ENCODE results near the gene RFWD3. TPM values are rescaled to one million over a fixed set of nuclear protein-coding genes. Genes with fewer than 3 reads are reported as not detected.

The RFWD3 gene
- total RNA-seq, 5 donors from 2014 or later (not counting 1 experiment from before 2014, with no cell fraction given) = 42.6 to 52.0 (median 49.0) TPM

GRCh38 chr16:74575807-74576643 lies 90.7 kb downstream of the RFWD3 start:
- H3K9me3 Mint-ChIP-seq = no peaks in the 10 kb centered on the region
- Histone ChIP-seq H3K9me3 (no peaks in the 10 kb centered on the region), H3K4me1 (ENCODE audit: control insufficient read depth in 1 of 2, extremely low read depth in 1 of 2, insufficient read depth in 2 of 2, low read length in 2 of 2) (peaks cover 9 to 43% of the 10 kb centered on the region in 2 experiments), H3K27ac (ENCODE audit: low read length) (no peak overlapping the region), H3K4me3 (ENCODE audit: control insufficient read depth in 1 of 2, extremely low read depth in 1 of 2, low read length in 1 of 2) (no peak overlapping the region), H3K36me3 (ENCODE audit: control insufficient read depth in 2 of 2, extremely low read depth in 1 of 2, insufficient read depth in 1 of 2, low read length in 1 of 2) (peaks cover 0 to 3% of the 10 kb centered on the region in 2 donors), H3K27me3 (replicated peaks in 1 of 2; ENCODE audit: control insufficient read depth in 2 of 2, extremely low read depth in 1 of 2, insufficient read depth in 2 of 2, low read length in 1 of 2) (no peaks in the 10 kb centered on the region)
- DNase-seq (no peak), ATAC-seq (replicated peaks in 1 of 4) (no peak)
- peak overlapping the region in 1 of 2 donors; percentile 2 for H3K27ac Mint-ChIP-seq
- ChIA-PET POLR2A (interaction anchor here in 1 of 2 donors (0.6 kb wide), 1 partner anchor 26 kb away, joined by 4 read pairs; no protein-coding TSS in a partner anchor), CTCF (interaction anchor here in 1 of 2 donors (0.6 kb wide), 1 partner anchor 12 kb away, joined by 4 read pairs; no protein-coding TSS in a partner anchor)
- H3K4me1 Mint-ChIP-seq = peaks cover 75 to 84% (median 82%) of the 10 kb centered on the region in 3 donors
- H3K4me3 Mint-ChIP-seq = no peak overlapping the region
- WGBS (ENCODE audit: insufficient coverage) = 75% methylated on average over 3 of the region's 12 CpGs
- no peaks in the 10 kb centered on the region for H3K27me3 Mint-ChIP-seq
- peaks cover 17% of the 10 kb centered on the region for H3K36me3 Mint-ChIP-seq

- peaks cover 0 to 3% of the 10 kb centered on the region in 2 donors for H3K36me3 ChIP-seq (ENCODE audit: control insufficient read depth in 2 of 2, extremely low read depth in 1 of 2, insufficient read depth in 1 of 2, low read length in 1 of 2)
- WGBS (ENCODE audit: insufficient coverage) = no CpG with 5 or more reads among the region's 7 CpGs
- Mint-ChIP-seq H3K4me3 (peak overlapping the region in 1 of 3 donors; percentile 21), H3K27ac (peak overlapping the region in 1 of 2 donors; percentile 2), H3K9me3 (no peaks in the 10 kb centered on the region), H3K27me3 (no peaks in the 10 kb centered on the region), H3K36me3 (peaks cover 14% of the 10 kb centered on the region), H3K4me1 (peaks cover 75 to 84% (median 82%) of the 10 kb centered on the region in 3 donors)
- ChIA-PET CTCF (interaction anchor here (0.6 kb wide), 2 partner anchors 12 to 352 kb away, joined by 3 to 4 read pairs; no protein-coding TSS in a partner anchor), POLR2A (interaction anchor here in 1 of 2 donors (0.6 kb wide), 1 partner anchor 26 kb away, joined by 4 read pairs; no protein-coding TSS in a partner anchor)
- no peak for ATAC-seq (replicated peaks in 1 of 4)
- no peak for DNase-seq
- H3K9me3 ChIP-seq = no peaks in the 10 kb centered on the region
- no peaks in the 10 kb centered on the region for H3K27me3 ChIP-seq (replicated peaks in 1 of 2; ENCODE audit: control insufficient read depth in 2 of 2, extremely low read depth in 1 of 2, insufficient read depth in 2 of 2, low read length in 1 of 2)
- H3K4me3 ChIP-seq (ENCODE audit: control insufficient read depth in 1 of 2, extremely low read depth in 1 of 2, low read length in 1 of 2) = no peak overlapping the region
- no peak overlapping the region for H3K27ac ChIP-seq (ENCODE audit: low read length)
- peaks cover 5 to 49% of the 10 kb centered on the region in 2 experiments for H3K4me1 ChIP-seq (ENCODE audit: control insufficient read depth in 1 of 2, extremely low read depth in 1 of 2, insufficient read depth in 2 of 2, low read length in 2 of 2)
Measured at GRCh38 chr16:74575175-74575806, 91.4 kb downstream of the RFWD3 start.

GRCh38 chr16:74574146-74574545 lies 92.5 kb downstream of the RFWD3 start:
- H3K4me1 Mint-ChIP-seq = peaks cover 71 to 81% (median 81%) of the 10 kb centered on the region in 3 donors

GRCh38 chr16:74573622-74574021 lies 93.1 kb downstream of the RFWD3 start:
- H3K36me3 Mint-ChIP-seq = peaks cover 14% of the 10 kb centered on the region
- DNase-seq (no peak), ATAC-seq (replicated peaks in 1 of 4) (no peak)
- H3K4me1 Mint-ChIP-seq = peaks cover 69 to 81% (median 81%) of the 10 kb centered on the region in 3 donors
- no peaks in the 10 kb centered on the region for H3K9me3 Mint-ChIP-seq
- peaks cover 0 to 3% of the 10 kb centered on the region in 2 donors for H3K36me3 ChIP-seq (ENCODE audit: control insufficient read depth in 2 of 2, extremely low read depth in 1 of 2, insufficient read depth in 1 of 2, low read length in 1 of 2)
- POLR2A ChIA-PET = no interaction called here
- H3K27ac ChIP-seq (ENCODE audit: low read length) = no peak overlapping the region
- no peaks in the 10 kb centered on the region for H3K27me3 ChIP-seq (replicated peaks in 1 of 2; ENCODE audit: control insufficient read depth in 2 of 2, extremely low read depth in 1 of 2, insufficient read depth in 2 of 2, low read length in 1 of 2)
- 90% methylated on average over 6 of the region's 8 CpGs for WGBS (ENCODE audit: insufficient coverage)
- no peak overlapping the region for H3K4me3 Mint-ChIP-seq
- no peaks in the 10 kb centered on the region for H3K9me3 ChIP-seq
- no peak overlapping the region for H3K4me3 ChIP-seq (ENCODE audit: control insufficient read depth in 1 of 2, extremely low read depth in 1 of 2, low read length in 1 of 2)
- peak overlapping the region in 1 of 2 donors; percentile 3 for H3K27ac Mint-ChIP-seq
- H3K4me1 ChIP-seq (ENCODE audit: control insufficient read depth in 1 of 2, extremely low read depth in 1 of 2, insufficient read depth in 2 of 2, low read length in 2 of 2) = peaks cover 9 to 44% of the 10 kb centered on the region in 2 experiments
- no peaks in the 10 kb centered on the region for H3K27me3 Mint-ChIP-seq
- CTCF ChIA-PET = interaction anchor here (0.5 to 0.7 kb wide), 5 partner anchors 16 to 566 kb away, joined by 3 to 7 read pairs (median 4); no protein-coding TSS in a partner anchor

More at GRCh38 chr16:74574146-74574545, 92.5 kb downstream of the RFWD3 start:
- H3K4me3 Mint-ChIP-seq = no peak overlapping the region
- Histone ChIP-seq H3K4me3 (ENCODE audit: control insufficient read depth in 1 of 2, extremely low read depth in 1 of 2, low read length in 1 of 2) (no peak overlapping the region), H3K4me1 (ENCODE audit: control insufficient read depth in 1 of 2, extremely low read depth in 1 of 2, insufficient read depth in 2 of 2, low read length in 2 of 2) (peaks cover 5 to 45% of the 10 kb centered on the region in 2 experiments), H3K27me3 (replicated peaks in 1 of 2; ENCODE audit: control insufficient read depth in 2 of 2, extremely low read depth in 1 of 2, insufficient read depth in 2 of 2, low read length in 1 of 2) (no peaks in the 10 kb centered on the region), H3K36me3 (ENCODE audit: control insufficient read depth in 2 of 2, extremely low read depth in 1 of 2, insufficient read depth in 1 of 2, low read length in 1 of 2) (peaks cover 0 to 3% of the 10 kb centered on the region in 2 donors), H3K27ac (ENCODE audit: low read length) (no peak overlapping the region), H3K9me3 (no peaks in the 10 kb centered on the region)
- ChIA-PET POLR2A (interaction anchor here in 1 of 2 donors (0.6 kb wide), 1 partner anchor 36 kb away, joined by 3 read pairs; no protein-coding TSS in a partner anchor), CTCF (interaction anchor here (0.5 to 0.7 kb wide), 3 partner anchors 16 to 82 kb away, joined by 3 to 5 read pairs (median 4); no protein-coding TSS in a partner anchor)
- DNase-seq = no peak
- no peaks in the 10 kb centered on the region for H3K9me3 Mint-ChIP-seq
- H3K27ac Mint-ChIP-seq = peak overlapping the region; percentile 52 to 78
- no CpG with 5 or more reads among the region's 2 CpGs for WGBS (ENCODE audit: insufficient coverage)
- no peak for ATAC-seq (replicated peaks in 1 of 4)
- H3K27me3 Mint-ChIP-seq = no peaks in the 10 kb centered on the region
- peaks cover 14% of the 10 kb centered on the region for H3K36me3 Mint-ChIP-seq

Other genes starting within 250 kb of the RFWD3 start
- gene CLEC18B, start 245.4 kb downstream of the RFWD3 start, total RNA-seq = 1 to 10 TPM in 4 of 5 donors, under 1 TPM in 1; 0.79 to 6.2 (median 3.4) TPM
- 100 to 1,000 TPM; 159 to 216 (median 167) TPM for gene GLG1, start 59.8 kb downstream of the RFWD3 start, total RNA-seq
- gene MLKL, start 34.0 kb upstream of the RFWD3 start, total RNA-seq = 10 to 100 TPM; 27.4 to 40.7 (median 33.4) TPM
- under 1 TPM in 3 of 5 donors, not detected in 2; 0.23 to 0.39 (median 0.35) TPM for gene FA2H, start 107.9 kb upstream of the RFWD3 start, total RNA-seq